NCI-H1930 (cell line): ENCODE results near the gene PRKCB.

Experiments
- DNase-seq, 2 experiments: peaks; one replicate each; lab custom pipeline; 2025; lab: John Stamatoyannopoulos, UW

Gene PRKCB

GRCh38 chr16:24049113-24049512 lies 213.3 kb downstream of the PRKCB start:
- DNase-seq: no peak

DNA sequence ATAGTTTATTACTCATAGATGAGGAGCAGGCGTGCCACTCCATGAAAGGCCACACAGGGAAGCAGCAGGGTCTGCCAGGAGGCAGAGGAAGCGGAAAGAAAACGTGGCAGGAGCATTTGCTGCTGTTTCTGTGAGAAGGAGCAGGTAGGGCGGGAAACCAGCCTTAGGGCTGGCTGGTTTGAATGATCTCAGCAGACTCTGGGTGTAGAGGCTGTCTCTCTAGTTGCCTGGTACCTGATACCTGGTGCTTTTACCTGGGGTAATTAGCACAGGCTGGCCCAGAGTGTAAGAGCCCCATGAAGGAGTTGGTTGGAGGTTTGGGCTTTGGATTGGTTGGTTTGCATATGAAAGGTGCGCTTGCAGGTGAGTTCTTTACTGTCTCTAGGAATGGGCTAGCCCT lies 215.3 kb downstream of the PRKCB start:
- no peak for DNase-seq

- DNase-seq: no peak
Measured at GRCh38 chr16:24052329-24053098, 216.7 kb downstream of the PRKCB start.

- no peak for DNase-seq
Measured at GRCh38 chr16:24053099-24053946, 217.5 kb downstream of the PRKCB start.

GRCh38 chr16:24054741-24055491 lies 219.1 kb downstream of the PRKCB start:
- DNase-seq: no peak

- DNase-seq: no peak
Measured at GRCh38 chr16:24062270-24062817, 226.6 kb downstream of the PRKCB start.

DNA sequence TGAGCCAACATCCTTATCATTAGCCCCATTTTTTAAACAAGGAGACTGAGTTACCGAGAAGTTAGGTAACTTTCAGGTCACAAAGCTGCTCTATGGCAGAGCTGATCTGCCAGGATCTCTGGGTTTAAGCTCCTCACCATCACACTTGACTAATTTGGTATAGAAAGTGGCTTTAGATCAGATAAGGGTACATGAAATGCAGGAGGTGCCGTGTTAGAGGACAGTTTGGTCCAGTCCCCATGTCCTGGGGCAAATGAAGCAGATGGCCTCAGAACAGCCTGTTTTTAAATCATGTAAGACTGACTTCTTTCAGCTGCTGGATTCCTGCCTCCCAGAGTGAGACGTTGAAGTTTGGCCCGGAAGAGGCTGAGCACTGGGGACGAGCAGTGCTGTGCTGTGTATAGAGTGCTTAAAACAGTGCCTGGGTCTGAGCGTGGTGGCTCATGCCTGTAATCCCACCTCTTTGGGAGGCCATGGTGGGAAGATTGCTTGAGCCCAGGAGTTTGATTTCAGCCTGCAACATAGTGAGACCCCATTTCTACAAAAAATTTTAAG lies 233.3 kb downstream of the PRKCB start:
- DNase-seq: no peak

DNA sequence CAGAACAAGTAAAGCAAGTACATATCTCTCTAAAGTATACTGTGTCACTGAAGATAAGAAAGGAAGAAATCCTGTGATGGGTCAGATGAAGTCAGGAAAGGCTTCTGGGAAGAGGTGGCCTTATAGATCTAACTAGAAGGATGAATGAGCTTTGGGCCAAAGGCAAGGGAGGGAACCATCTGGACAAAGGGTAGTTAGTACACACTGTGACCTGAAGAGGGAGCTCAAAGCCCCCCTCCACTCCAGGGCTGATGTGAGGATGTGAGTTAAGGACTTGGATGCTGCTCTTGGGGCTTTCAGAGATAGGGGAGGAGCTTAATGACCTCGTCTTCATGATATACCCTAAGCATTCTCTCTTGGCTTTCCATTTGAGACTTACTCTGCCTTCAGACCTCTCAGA lies 235.1 kb downstream of the PRKCB start:
- peak; percentile 71 to 78 for DNase-seq

DNA sequence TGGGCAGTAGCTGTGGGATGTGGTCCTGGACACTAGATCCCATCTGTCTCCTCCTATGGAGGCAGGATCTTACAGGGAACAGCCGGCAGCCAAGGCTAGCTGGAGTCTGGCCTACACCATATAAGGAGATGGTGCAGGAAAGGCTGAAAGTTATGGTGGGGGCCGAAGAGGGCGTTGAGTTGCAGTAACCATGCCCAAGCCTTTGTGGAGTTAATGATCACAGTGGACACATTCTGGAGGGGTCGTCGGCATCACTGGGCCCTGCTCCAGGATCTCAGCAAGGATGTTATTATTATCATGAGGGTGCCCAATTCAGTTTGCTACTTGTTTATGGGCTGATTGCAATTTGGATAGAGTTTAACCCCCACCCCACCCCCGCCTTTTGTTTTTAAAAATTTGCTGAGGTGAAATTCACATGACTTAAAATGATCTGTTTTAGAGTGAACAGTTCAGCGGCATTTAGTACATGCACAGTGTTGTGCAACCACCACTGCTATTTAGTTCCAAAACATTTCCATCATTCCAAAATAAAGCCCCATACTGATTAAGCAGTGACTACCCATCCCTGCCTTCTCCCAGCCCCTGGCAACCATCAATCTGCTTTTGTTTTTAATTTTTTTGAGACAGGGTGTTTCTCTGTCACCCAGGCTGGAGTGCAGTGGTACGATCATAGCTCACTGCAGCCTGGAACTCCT lies 236.0 kb downstream of the PRKCB start:
- no peak for DNase-seq

DNA sequence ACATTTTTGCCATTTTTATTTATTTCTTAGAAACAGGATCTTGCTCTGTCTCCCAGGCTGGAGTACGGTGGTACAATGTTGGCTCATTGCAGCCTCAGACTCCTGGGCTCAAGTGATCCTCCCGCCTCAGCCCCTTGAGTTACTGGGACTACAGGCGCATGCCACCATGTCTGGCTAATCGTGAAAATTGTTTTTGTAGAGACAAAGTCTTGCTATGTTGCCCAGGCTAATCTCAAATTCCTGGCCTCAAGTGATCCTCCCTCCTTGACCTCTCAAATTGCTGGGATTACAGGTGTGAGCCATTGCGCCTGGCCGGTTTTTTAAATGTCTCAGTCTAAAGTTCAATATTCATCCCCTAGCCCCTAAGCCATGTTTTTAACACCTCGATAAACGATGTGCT lies 237.5 kb downstream of the PRKCB start:
- no peak for DNase-seq

DNA sequence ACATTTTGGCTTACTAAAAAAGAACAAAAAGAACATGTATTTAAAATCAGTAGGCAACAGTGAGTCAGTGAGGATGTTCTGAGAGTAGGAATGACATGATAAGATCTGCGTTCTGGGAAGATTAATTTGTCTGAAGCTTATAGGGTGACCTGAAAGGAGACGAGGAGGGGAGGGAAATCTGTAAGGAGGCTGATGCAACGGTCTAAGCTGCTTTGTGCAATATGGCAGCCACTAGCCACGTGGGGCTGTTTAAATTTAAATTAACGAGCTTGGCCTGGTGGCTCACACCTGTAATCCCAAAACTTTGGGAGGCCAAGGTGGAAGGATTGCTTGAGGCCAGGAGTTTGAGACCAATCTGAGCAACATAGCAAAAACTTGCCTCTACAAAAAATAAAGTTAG lies 238.8 kb downstream of the PRKCB start:
- DNase-seq: no peak

GRCh38 chr16:24075302-24075701 lies 239.5 kb downstream of the PRKCB start:
- DNase-seq: no peak

- peak in 1 of 2 experiments; percentile 23 for DNase-seq
Measured at GRCh38 chr16:24075931-24076716, 240.3 kb downstream of the PRKCB start.

DNA sequence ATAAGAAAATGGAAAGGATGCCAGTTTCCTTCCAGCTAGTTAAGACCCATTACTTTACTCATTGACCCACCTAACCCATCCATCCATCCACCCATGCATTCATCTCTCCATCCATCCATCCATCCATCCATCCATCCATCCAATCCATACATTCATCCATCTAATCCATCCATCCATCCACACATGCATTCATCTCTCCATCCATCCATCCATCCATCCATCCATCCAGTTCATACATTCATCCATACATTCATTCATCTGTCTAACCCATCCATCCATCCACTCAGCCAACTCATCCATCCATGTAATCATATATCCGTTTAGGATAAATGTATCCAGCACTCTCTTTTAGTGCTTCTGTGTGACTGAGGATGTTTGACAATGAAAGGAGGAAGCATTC lies 241.5 kb downstream of the PRKCB start:
- DNase-seq: no peak

DNA sequence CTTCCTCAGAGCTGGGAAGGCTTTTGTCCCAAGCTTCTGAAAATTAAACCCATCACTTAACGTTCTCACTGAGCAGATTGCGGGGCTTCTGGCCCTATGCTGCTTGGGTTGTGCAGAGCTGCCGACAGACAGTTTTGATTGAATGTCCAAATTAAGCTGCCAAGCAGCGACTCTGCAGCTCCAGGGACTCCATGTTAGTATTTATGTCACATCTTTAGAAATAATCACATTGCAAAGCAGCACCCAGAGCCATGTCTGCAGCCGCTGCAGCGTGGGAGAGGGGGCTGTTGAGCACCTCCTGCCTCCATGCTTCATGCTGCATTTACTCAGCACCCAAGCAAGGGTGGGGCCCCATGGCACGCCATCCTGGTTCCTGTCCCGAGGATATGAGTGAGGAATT lies 242.2 kb downstream of the PRKCB start:
- no peak for DNase-seq

DNA sequence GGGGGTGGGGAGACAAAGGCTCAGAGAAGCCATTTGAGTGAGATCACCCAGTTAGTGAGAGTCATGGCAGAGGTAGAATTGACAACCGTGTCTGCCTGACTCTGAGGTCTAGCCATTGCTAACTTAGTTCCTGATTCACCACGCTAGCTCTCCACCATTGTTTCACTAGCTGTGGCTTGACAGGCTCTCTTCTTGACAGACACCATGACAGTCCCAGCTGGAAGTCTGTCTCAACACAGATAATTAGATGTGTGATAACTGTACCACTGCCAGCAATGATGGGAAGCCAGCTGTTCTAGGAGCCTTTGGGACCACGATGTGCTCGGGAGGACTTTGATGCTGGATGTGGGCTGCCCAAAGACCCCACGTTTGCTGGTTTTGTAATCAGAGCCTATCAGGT lies 249.9 kb downstream of the PRKCB start:
- no peak for DNase-seq

- DNase-seq: no peak
Measured at GRCh38 chr16:24087891-24088410, 252.2 kb downstream of the PRKCB start.

- no peak for DNase-seq
Measured at GRCh38 chr16:24088767-24089166, 253.0 kb downstream of the PRKCB start.

DNA sequence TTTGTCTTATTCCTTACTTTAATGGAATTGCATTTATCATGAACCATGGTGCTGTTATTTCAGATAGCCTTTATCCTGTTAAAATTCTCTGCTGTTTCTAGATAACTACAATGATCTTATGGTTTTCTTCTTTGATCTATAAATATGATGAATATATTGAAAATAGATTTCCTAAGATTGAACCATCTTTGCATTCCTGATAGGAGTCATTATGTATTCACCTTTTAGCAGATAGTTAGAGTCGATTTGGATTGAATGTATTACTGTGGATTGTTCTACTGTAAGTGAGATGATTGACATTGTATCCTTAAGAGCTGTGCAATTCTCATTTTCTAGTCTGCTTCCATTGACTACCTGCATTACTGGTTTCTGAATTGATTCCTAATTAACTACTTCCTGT lies 255.3 kb downstream of the PRKCB start:
- DNase-seq: no peak

- no peak for DNase-seq
Measured at GRCh38 chr16:24093049-24093448, 257.3 kb downstream of the PRKCB start.
